Stimulated activated CD8-positive, alpha-beta memory T cell treated with anti-CD3 and anti-CD28 coated beads, Interleukin-12 subunit alpha, Interleukin-12 subunit beta, amount 100 ng/mL, for 24 hours (primary cell): Measurements from ENCODE around the gene UGT1A9.

ENCODE experiments used
- DNase-seq: peaks from one replicate; pipeline ENCODE4 v3.0.0-alpha.2; 2020; ENCODE audit errors: extremely low read depth

The UGT1A9 gene

DNA sequence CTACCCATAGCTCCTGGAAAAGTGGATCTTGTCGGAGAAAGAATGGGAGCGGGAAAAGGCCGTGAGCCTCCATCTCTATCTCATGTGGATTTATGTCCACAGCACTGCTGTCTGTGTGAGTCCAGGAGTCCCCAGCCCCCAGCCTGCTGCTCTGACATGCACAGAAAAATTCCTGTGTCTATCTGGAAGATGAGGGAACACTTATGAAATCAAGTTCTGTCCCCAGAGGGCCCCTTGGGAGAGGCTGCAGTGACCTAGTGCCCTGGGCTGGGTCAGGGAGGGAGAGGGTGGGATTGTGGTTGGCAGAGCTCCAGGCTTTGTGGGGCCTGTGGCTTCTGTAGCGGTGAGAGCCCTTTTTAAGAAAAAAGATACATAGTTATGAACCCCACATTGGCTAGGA is 145.1 kb downstream of the UGT1A9 start:
- DNase-seq = no peak

- DNase-seq = no peak
These were observed 145.7 kb downstream of the UGT1A9 start for GRCh38 chr2:233817361-233817911.

DNA sequence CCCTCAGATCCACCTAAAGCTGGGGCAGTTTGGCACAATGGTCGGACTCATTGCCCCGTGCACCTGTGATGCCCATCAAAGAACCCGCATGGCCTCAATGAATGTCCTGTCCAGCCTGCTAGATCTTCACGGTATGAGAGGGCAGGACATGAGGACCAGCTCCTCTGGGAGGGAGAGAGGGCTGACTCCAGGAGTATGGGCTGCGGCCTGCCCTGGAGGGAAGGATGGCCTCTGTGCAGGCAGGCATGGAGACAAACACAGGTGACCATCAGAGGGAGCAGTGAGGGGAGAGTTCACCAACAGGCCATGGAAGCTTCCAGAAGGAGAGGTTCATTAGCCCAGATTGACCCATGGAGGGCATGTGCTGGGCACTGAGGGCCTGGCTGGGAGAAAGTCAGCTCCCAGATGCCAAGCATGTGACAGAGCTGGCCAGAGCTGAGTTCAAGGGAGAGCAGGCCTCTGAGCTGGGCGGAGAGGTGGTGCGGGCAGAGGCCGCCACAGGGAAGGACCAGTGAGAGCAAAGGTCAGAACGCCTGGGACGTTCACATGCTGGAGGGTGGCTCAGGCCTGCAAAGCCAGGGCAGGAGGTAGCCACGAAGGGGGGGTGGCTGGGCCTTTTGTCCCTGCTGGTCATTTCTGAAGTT is 146.4 kb downstream of the UGT1A9 start:
- no peak for DNase-seq

- DNase-seq = no peak
These were observed 147.2 kb downstream of the UGT1A9 start for GRCh38 chr2:233818639-233819621.

- DNase-seq = no peak
These were observed 148.4 kb downstream of the UGT1A9 start for GRCh38 chr2:233819884-233820773.

GRCh38 chr2:233820774-233821105 is 149.0 kb downstream of the UGT1A9 start:
- DNase-seq = no peak

DNA sequence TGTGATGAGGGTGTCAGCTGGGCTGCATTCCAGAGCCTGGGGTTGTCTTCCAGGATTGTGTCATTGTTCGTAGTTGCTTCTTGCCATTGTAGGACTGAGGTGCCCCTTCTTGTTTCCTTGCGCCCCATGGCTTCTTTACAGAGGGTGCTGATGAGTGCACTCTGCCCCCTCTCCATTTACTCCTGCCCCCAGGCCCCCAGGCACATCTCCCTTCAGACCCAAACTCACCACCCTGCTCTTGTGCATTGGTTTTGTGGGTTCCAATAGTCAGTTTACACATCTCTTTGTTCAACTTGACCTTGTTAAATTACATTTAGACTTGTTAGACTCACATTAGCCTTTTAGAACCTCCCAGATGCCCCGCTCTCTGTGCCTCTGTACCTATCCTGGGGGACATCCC is 149.5 kb downstream of the UGT1A9 start:
- no peak for DNase-seq

- DNase-seq = no peak
These were observed 150.0 kb downstream of the UGT1A9 start for GRCh38 chr2:233821709-233822100.

DNA sequence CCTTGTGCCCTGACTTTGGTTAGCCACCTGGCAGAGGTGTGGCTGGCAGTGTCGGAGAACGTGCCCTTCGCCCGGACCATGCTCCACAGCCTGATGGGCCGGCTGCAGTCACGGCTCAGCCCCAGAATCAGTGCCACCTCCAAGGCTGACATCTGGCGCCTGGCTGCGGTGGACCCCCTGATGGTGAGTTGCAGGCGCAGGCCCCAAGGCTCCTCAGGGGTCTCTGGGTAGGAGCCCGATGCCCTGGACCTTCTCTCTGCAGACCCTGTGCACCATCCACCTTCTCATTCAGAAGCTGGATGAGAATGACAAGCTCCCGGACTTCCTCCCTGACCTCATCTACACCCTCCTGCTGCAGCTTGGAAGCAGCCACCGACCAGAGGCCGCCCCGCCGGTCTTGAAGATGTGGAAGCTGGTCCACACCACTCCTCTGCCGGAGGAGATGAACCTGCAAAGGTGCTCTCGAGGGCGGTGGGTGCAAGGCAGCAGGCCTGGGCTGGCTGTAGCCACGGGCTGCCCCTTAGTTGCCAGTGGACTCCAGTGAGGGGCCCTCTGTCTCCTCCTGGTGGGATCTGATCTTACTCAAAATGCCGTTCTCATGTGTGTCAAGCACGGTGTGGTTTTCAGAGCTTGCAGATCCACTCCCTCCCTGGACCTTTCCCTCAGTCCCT is 150.5 kb downstream of the UGT1A9 start:
- DNase-seq = no peak
